Cerebellar cortex (tissue), 1 donor: Measurements from ENCODE around the gene LRRC14B.
"Not testable (repeated sequence)": the region's sequence is repeated elsewhere in the genome, so short reads cannot be mapped to it uniquely, and the experiment has no call there.

Experiments used
- DNase-seq: peaks from one replicate; pipeline ENCODE4 v3.0.0-alpha.2; 2015; ENCODE audit warnings: low spot score

Gene LRRC14B

GRCh38 chr5:160921-161802, 30.1 kb upstream of the LRRC14B start:
- DNase-seq = no peak

- no peak for DNase-seq
Measured at GRCh38 chr5:161803-162110, 29.5 kb upstream of the LRRC14B start.

- no peak for DNase-seq
Measured at GRCh38 chr5:162190-162564, 29.1 kb upstream of the LRRC14B start.

GRCh38 chr5:162565-163337, 28.5 kb upstream of the LRRC14B start:
- DNase-seq = no peak

- DNase-seq = no peak
Measured at GRCh38 chr5:163338-163620, 28.0 kb upstream of the LRRC14B start.

- no peak for DNase-seq
Measured at GRCh38 chr5:163841-164240, 27.5 kb upstream of the LRRC14B start.

GRCh38 chr5:164244-164643, 27.1 kb upstream of the LRRC14B start:
- DNase-seq = no peak

- not testable (repeated sequence) for DNase-seq
Measured at GRCh38 chr5:164783-165182, 26.5 kb upstream of the LRRC14B start.

GRCh38 chr5:166441-167372, 24.6 kb upstream of the LRRC14B start:
- DNase-seq = no peak

- DNase-seq = no peak
Measured at GRCh38 chr5:167511-167910, 23.8 kb upstream of the LRRC14B start.

GRCh38 chr5:167982-168660, 23.2 kb upstream of the LRRC14B start:
- DNase-seq = no peak

- no peak for DNase-seq
Measured at GRCh38 chr5:169071-169727, 22.1 kb upstream of the LRRC14B start.

- DNase-seq = no peak
Measured at GRCh38 chr5:169728-170094, 21.6 kb upstream of the LRRC14B start.

GRCh38 chr5:170971-171800, 20.1 kb upstream of the LRRC14B start:
- DNase-seq = no peak

GRCh38 chr5:171801-172331, 19.4 kb upstream of the LRRC14B start:
- DNase-seq = no peak

GRCh38 chr5:172421-172820, 18.9 kb upstream of the LRRC14B start:
- no peak for DNase-seq

- no peak for DNase-seq
Measured at GRCh38 chr5:172841-173251, 18.4 kb upstream of the LRRC14B start.

GRCh38 chr5:173392-174290, 17.7 kb upstream of the LRRC14B start:
- DNase-seq = no peak

- DNase-seq = no peak
Measured at GRCh38 chr5:174291-174600, 17.0 kb upstream of the LRRC14B start.
